Immature natural killer cell (primary cell): ENCODE results near the gene CD248. TPM values are rescaled to one million over a fixed set of nuclear protein-coding genes. Genes with fewer than 3 reads are reported as not detected.
A peak's percentile ranks its signal among the peaks of the same experiment; 100 is the strongest.

Experiments used
- DNase-seq, 3 donors: peaks; one replicate each; pipeline ENCODE4 v3.0.0; 2022; ENCODE audit warnings: mixed read lengths in 1 of 3
- H3K27ac Mint-ChIP-seq, 6 donors: one replicate each; pipeline ENCODE4 v1.8.0; 2020; ENCODE audit warnings: mixed read lengths in 6 of 6, mild to moderate bottlenecking in 5 of 6, inconsistent platforms in 4 of 6, moderate library complexity in 3 of 6
- H3K27me3 Mint-ChIP-seq, 3 donors: one replicate each; pipeline ENCODE4 v1.8.0; 2020 to 2021; ENCODE audit warnings: low read depth in 3 of 3, mild to moderate bottlenecking in 3 of 3, mixed read lengths in 3 of 3, moderate library complexity in 3 of 3, inconsistent platforms in 1 of 3
- H3K36me3 Mint-ChIP-seq, 3 donors: one replicate each; pipeline ENCODE4 v1.8.0; 2020; ENCODE audit warnings: mixed read lengths in 3 of 3, inconsistent platforms in 2 of 3, mild to moderate bottlenecking in 2 of 3
- H3K4me1 Mint-ChIP-seq, 2 donors: one replicate each; pipeline ENCODE4 v1.8.0; 2020; ENCODE audit warnings: inconsistent platforms in 2 of 2, mild to moderate bottlenecking in 2 of 2, mixed read lengths in 2 of 2, moderate library complexity in 1 of 2
- H3K4me3 Mint-ChIP-seq, 5 donors: one replicate each; pipeline ENCODE4 v1.8.0; 2020; ENCODE audit warnings: mild to moderate bottlenecking in 5 of 5, mixed read lengths in 5 of 5, inconsistent platforms in 3 of 5, moderate library complexity in 3 of 5
- H3K9me3 Mint-ChIP-seq, 6 donors: one replicate each; pipeline ENCODE4 v1.8.0; 2020; ENCODE audit warnings: mild to moderate bottlenecking in 6 of 6, mixed read lengths in 6 of 6, inconsistent platforms in 4 of 6, moderate library complexity in 3 of 6
- polyA plus RNA-seq, 3 donors: library from polyadenylated mRNA; unstranded; fragments of 300-500 nt; fragmentation: Illumina TruSeq; gene quantifications; one replicate each; pipeline ENCODE4 v1.2.3, GENCODE V29; 2021

The CD248 gene
- polyA plus RNA-seq, 3 donors from 2014 or later = not detected

DNA sequence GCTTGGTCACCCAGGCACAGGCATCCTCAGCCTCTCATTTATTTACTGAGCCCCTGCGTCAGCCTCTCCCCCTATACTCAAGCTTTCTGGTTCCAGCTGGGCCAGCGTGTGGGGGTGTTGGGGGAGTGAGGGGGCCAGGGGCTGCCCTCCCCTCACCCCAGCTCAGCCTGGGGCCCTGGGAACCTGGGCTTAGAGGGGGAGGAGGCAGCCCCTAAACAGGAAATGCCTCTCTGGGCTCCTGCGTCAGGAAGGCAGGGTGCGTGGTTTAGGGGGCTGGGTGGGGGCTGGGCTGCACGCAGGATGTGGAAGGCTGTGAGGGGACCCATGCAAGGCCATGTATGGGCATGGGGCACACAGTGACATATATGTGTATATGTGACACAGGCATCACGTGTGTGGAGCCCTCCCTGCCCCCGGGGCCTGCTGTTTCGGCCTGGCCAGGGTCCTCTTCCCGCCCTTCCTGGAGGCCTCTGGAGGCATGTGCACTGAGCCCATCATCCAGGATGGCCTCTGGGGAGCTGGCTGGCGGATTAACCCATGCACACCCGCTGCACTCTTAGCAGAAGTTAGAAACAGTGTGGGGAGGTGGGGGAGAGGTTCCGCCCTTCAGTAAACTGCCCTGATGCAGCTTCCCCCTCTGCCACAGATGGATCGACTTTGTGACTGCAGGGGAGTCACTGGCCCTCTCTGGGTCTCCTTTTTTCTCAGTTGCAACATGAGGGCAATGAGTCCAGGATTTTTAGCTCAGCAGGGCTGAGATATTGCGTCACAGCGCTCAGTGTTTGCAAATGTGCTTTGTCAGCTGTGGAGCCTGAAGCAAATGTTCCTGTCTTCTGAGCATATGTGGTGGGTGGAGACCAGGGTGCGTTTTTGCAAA lies 1.1 kb upstream of the CD248 start:
- Mint-ChIP-seq H3K4me3 (peak overlapping the region in 2 of 5 donors; percentile 29 to 58), H3K27ac (peak overlapping the region in 5 of 6 donors; percentile 56 to 91 (median 62)), H3K36me3 (no peaks in the 10 kb centered on the region), H3K9me3 (peaks cover 0 to 5% (median 2%) of the 10 kb centered on the region in 6 donors), H3K27me3 (peaks cover 7 to 20% (median 12%) of the 10 kb centered on the region in 3 donors), H3K4me1 (peaks cover 5 to 27% of the 10 kb centered on the region in 2 donors)
- DNase-seq = peak; percentile 57 to 65 (median 60)

DNA sequence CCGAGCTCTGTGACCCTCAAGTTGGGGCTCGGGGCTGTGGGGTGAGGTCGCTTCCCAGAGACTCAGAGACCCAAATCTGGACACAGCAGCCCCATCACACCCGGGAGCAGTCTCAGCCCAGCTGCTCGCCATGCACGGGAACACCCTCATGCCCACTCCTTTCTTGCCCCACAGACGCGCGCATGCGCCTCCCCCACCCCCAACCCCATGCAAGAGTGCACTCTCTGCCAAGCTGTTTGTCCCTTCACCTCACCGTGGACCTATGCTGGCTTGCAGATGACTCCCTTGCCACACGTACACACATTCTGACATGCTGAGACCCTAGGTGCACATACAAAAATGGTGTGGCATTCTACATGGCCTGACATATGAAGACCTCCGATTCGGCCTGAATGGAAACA lies 478 bp upstream of the CD248 start:
- H3K27me3 Mint-ChIP-seq = peaks cover 11 to 25% (median 14%) of the 10 kb centered on the region in 3 donors
- H3K4me1 Mint-ChIP-seq = peaks cover 8 to 29% of the 10 kb centered on the region in 2 donors
- H3K36me3 Mint-ChIP-seq = no peaks in the 10 kb centered on the region
- DNase-seq = no peak
- peak overlapping the region in 2 of 5 donors; percentile 29 to 58 for H3K4me3 Mint-ChIP-seq
- H3K9me3 Mint-ChIP-seq = peaks cover 0 to 5% (median 2%) of the 10 kb centered on the region in 6 donors
- peak overlapping the region in 5 of 6 donors; percentile 56 to 91 (median 62) for H3K27ac Mint-ChIP-seq

DNA sequence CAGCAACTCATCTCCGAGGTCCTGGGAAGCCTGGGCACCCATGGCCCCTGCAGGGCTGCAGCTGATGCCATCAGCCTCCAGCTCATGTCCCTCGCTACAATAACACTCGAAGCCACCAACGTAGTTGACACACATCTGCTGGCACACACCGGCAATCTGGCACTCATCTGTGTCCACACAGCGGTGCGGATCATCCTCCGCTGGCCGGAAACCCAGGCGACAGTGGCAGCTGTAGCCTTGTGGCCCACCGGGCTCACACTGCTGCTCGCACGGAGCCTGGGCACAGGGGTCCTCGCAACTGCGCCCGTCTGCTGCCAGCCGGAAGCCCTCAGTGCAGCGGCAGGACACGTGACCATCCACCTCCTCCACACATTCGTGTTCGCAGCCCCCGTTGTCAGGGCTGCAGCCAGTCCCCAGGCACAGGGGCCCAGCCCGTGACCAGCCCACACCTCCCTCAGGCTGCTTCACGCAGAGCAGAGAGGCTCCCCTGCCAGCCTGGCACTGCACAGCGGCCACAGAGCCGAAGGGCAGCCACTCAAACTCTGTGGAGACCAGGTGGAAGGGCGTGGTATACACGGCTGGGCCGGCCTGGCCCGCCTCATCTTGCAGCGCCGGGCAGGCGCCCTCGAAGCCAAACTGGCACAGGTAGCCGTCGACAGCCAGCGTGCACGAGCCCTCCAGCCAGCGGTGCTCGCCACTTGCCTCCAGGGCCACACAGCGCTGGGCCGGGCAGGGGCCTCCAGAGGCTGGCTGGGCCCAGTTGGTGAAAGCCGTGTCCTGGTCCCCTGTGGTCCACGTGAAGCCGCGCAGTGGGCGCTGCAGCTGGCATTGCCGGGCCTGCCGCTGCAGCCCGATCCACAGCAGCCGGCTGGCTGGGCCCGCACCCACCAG lies 678 bp downstream of the CD248 start:
- H3K36me3 Mint-ChIP-seq = no peaks in the 10 kb centered on the region
- H3K27ac Mint-ChIP-seq = peak overlapping the region in 1 of 6 donors; percentile 73
- DNase-seq = no peak
- H3K4me1 Mint-ChIP-seq = peaks cover 16 to 33% of the 10 kb centered on the region in 2 donors
- H3K4me3 Mint-ChIP-seq = no peak overlapping the region
- peaks cover 0 to 5% (median 2%) of the 10 kb centered on the region in 6 donors for H3K9me3 Mint-ChIP-seq
- H3K27me3 Mint-ChIP-seq = peaks cover 12 to 25% (median 17%) of the 10 kb centered on the region in 3 donors

DNA sequence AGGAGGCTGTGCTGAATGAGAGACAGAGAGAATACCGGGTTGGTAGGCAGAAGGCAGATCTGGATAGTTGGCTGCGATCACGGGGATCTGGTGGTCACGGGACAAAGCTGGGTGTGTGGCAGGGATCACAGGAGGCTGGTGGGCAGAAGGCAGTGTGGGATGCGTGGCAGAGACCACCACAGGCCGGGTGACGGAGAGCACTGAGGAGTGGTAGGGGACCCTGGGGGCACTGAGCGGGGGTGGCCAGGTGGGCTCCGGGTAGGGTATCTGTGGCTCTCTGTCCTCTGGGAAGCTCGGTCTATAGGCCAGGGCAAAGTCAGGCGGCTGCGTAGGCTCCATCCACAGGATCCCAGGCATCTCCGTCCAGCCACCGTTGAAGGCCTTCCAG lies 1.4 kb downstream of the CD248 start:
- Mint-ChIP-seq H3K9me3 (peaks cover 0 to 5% (median 2%) of the 10 kb centered on the region in 6 donors), H3K27me3 (peaks cover 12 to 25% (median 17%) of the 10 kb centered on the region in 3 donors), H3K4me1 (peaks cover 16 to 33% of the 10 kb centered on the region in 2 donors), H3K4me3 (peak overlapping the region in 1 of 5 donors; percentile 39), H3K36me3 (no peaks in the 10 kb centered on the region), H3K27ac (peak overlapping the region in 3 of 6 donors; percentile 22 to 73 (median 30))
- no peak for DNase-seq

DNA sequence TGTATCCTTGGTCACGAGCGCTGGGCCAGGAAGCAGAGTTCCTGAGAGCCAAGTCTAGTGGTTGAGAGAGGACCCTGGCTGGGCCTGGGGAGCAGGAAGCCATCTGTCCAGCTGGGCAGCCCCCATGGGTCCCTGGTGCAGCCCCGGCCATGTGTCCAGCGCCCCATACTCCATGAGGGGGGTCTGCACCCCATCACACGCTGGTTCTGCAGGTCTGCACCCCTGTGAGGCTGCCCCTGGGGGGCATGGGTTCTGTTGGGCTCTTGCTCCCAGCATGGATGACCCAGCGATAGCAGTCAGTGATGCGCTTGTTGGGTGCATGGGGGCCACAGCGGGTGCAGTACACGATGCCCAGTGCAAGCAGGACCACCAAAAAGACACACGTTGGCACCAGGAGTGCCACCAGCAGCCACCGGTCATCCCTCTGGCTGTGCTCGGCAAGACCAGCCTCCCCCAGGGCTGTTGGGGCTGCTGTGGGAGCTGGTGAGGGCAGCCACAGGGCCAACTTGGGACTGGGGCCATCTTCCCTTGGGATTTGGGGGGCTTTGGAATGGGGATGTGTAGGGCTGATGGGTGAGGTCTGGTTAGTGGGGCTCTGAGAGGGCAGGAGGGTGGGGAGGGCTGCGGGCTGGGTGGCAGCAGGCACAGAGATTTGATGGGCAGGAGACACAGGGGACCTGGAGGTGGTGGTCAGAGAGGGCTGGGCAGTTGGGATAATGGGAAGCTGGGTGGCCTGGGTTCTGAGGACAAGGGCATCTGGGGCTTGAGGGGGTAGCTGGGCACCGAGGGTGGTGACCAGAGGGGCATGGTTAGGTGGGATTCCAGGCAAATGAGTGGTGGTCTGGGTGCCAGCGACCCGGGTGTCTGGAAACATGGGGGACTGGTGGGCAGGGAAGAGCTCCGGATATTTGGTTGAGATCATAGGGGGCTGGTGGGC lies 2.0 kb downstream of the CD248 start:
- peak overlapping the region in 2 of 5 donors; percentile 39 to 51 for H3K4me3 Mint-ChIP-seq
- H3K27ac Mint-ChIP-seq = peak overlapping the region in 2 of 6 donors; percentile 30 to 73
- H3K27me3 Mint-ChIP-seq = peaks cover 12 to 25% (median 17%) of the 10 kb centered on the region in 3 donors

DNA sequence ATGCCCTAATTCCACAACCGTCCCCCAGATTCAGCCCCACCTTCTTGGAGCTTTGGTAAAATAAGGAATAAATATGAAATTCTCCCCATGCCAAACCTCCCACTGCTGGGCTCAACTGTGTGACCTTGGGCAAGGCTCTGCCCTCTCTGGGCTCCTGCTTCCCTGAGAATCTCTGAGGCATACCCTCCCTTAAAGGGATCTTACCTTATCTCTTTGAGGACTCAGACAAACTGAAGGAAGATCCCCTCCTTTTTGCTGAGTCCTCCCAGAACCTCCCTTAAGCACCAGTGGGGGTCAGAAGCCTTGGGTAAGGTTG lies 2.7 kb downstream of the CD248 start:
- Mint-ChIP-seq H3K36me3 (no peaks in the 10 kb centered on the region), H3K9me3 (no peaks in the 10 kb centered on the region), H3K27me3 (peaks cover 12 to 25% (median 13%) of the 10 kb centered on the region in 3 donors), H3K4me3 (peak overlapping the region in 4 of 5 donors; percentile 40 to 51 (median 48)), H3K4me1 (peaks cover 16 to 33% of the 10 kb centered on the region in 2 donors), H3K27ac (peak overlapping the region in 4 of 6 donors; percentile 44 to 62 (median 54))
- no peak for DNase-seq

More for the DNA sequence above, 2.0 kb downstream of the CD248 start:
- no peaks in the 10 kb centered on the region for H3K9me3 Mint-ChIP-seq
- DNase-seq = no peak
- peaks cover 16 to 33% of the 10 kb centered on the region in 2 donors for H3K4me1 Mint-ChIP-seq
- H3K36me3 Mint-ChIP-seq = no peaks in the 10 kb centered on the region

DNA sequence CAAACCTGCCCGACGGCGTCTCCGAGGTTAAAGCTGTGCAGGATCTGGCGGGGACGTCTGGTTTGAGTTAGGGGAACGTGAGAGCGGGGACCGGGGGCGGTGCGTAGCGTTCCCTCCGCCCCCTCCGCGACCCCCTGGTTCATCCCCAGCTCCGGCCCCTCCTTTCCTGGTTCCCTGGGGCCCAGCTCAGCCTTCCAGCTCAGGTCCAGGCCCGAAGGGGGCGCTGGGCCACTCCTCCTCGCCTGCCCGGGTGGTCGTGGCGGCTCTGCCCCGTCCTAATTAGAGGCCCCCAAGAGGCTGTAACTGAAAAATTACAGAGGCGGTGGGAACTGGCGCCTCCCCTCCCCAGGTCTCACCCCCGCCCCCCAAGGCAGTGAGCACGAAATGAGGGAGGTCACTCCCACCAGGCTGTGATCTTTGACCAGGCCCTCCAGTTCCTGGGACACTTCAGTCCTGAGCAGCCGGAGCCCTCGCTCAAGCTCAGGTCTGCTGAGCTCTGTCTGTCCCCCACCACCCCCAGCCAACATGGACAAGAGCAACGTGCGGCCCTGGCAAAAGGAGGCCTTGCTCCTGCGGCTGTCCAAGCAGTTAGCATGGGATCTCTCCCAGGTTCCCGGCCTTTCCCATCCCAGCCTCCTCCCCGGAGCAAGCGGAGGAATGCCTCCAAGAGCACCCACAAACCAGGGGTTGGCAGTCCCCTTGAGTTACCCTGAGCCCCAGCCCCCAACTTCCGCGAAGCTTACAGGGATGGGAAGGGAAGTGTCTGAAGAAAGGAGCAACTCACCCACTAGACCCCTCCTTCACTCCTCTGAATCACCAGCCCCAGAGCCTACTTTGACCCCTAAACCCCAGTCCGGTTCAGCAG lies 3.3 kb downstream of the CD248 start:
- H3K27me3 Mint-ChIP-seq = peaks cover 10 to 23% (median 12%) of the 10 kb centered on the region in 3 donors
- H3K27ac Mint-ChIP-seq = peak overlapping the region; percentile 40 to 98 (median 63)
- H3K36me3 Mint-ChIP-seq = no peaks in the 10 kb centered on the region
- no peak for DNase-seq
- H3K9me3 Mint-ChIP-seq = no peaks in the 10 kb centered on the region
- peak overlapping the region in 4 of 5 donors; percentile 88 to 96 (median 94) for H3K4me3 Mint-ChIP-seq
- H3K4me1 Mint-ChIP-seq = peaks cover 16 to 27% of the 10 kb centered on the region in 2 donors

DNA sequence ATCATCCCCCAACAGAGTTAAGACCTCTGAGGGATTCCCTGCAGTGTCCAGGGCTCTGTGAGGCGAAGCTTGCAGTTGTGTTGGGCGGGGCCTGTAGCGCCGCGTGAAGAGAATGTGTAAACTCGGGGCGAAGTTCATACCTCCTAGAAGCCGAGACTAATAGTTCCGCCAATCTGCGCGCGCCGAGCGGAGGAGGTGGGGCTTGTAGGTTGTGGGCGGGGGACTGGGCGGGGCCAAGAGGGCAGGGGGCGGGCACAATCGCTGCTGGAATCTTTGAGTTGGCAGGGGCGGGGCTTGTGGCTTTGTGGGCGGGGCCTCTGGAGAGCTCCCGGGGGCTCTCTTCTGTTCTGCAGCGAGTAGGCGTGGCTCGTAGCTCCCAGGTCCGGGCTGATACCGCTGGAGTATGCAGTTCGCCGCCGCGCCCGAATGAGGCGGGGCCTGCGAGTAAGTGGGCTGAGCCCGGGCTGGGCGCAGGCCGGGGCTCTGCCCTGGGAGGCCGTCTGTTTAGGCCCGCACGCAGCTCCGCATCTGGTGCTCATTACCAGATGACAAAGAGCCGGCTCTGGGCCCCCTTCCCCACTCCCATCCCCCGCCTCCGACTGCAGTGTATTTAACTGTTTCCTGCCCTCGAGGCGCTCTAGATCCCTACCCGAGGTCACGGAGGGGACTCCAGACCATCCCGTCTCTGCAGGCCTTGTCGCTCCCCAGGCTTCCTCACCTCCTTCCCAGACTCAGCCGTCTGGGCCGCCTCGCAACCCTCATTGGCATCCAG lies 4.1 kb downstream of the CD248 start:
- Mint-ChIP-seq H3K4me3 (peak overlapping the region; percentile 88 to 96 (median 94)), H3K9me3 (no peaks in the 10 kb centered on the region), H3K36me3 (no peaks in the 10 kb centered on the region), H3K4me1 (peaks cover 16 to 19% of the 10 kb centered on the region in 2 donors), H3K27ac (peak overlapping the region; percentile 88 to 98 (median 98)), H3K27me3 (peaks cover 9 to 19% (median 11%) of the 10 kb centered on the region in 3 donors)
- peak; percentile 87 to 91 (median 89) for DNase-seq

DNA sequence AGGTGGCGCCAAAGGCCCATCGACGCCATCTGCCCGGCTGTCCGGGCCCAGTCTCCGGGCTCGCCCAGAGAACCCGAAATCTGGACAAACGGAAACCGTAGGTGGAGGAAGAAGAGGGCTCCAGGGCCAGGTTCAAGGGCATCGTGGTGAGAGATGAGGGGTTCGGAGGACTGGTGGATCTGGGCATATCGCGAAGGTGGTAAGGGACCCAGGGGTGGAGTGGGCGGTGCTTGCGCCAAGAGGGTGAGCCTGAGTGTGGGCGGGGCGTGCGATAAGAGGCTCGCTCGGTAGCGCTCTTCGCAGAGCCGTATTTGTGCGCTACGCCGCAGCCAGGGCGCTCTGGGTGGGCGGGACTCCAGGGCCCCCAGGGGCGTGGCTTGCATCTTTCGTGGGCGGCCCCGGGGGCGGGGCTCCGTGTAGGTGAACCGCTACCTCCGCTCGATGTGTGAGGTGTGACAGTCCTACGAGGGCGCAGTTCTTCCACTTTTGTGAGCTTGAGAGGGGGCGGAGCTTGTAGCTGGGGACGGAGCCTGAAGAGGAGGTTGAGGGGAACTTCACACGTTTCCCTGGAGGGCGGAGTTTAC lies 4.8 kb downstream of the CD248 start:
- Mint-ChIP-seq H3K4me3 (peak overlapping the region; percentile 88 to 96 (median 94)), H3K9me3 (no peaks in the 10 kb centered on the region)

DNA sequence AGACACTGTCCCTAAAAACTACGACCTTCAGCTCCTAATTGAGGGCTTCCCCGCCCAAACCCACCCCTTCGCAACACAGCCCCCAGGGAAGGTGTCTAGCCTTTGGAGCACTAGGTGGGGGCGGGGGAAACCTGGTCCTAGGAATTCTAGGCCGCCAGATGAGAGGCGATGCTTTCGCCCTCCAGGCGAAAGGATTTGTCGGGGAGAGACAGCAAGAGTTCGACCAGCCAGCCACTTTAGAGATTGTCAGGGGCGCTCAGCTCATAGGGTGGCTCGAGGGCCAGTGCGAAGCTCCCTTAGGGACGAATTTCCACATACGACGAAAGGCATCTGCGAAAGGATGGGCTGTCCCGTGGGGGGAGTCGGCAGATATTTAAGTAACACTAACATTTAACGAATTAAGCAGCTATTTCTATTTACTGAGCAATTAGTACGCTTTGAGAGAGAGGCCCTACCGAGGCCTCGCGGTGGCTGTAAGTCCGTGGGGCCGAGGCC lies 5.3 kb downstream of the CD248 start:
- peaks cover 11 to 13% of the 10 kb centered on the region in 2 donors for H3K4me1 Mint-ChIP-seq
- H3K4me3 Mint-ChIP-seq = peak overlapping the region; percentile 88 to 96 (median 94)
- DNase-seq = no peak
- peaks cover 9 to 16% (median 11%) of the 10 kb centered on the region in 3 donors for H3K27me3 Mint-ChIP-seq
- H3K27ac Mint-ChIP-seq = peak overlapping the region; percentile 88 to 98 (median 98)
- no peaks in the 10 kb centered on the region for H3K9me3 Mint-ChIP-seq
- no peaks in the 10 kb centered on the region for H3K36me3 Mint-ChIP-seq

More for the DNA sequence above, 4.8 kb downstream of the CD248 start:
- H3K27ac Mint-ChIP-seq = peak overlapping the region; percentile 88 to 98 (median 98)
- DNase-seq = peak; percentile 96 to 97 (median 96)
- no peaks in the 10 kb centered on the region for H3K36me3 Mint-ChIP-seq
- peaks cover 9 to 16% (median 10%) of the 10 kb centered on the region in 3 donors for H3K27me3 Mint-ChIP-seq
- peaks cover 11 to 13% of the 10 kb centered on the region in 2 donors for H3K4me1 Mint-ChIP-seq
